ENCODE data around the gene PER1.

The PER1 gene

GRCh38 chr17:8100763-8101162 is 51.4 kb downstream of the PER1 start:
- no peak for DNase-seq (ENCODE audit: low read depth in 1 of 2, low spot score in 1 of 2)

- no peak for DNase-seq (ENCODE audit: low read depth in 1 of 2, low spot score in 1 of 2)
Measured at GRCh38 chr17:8100111-8100510, 52.1 kb downstream of the PER1 start.

GRCh38 chr17:8096541-8096940 is 55.7 kb downstream of the PER1 start:
- no peak for DNase-seq (ENCODE audit: low read depth in 1 of 2, low spot score in 1 of 2)

GRCh38 chr17:8095361-8095760 is 56.8 kb downstream of the PER1 start:
- no peak for DNase-seq (ENCODE audit: low read depth in 1 of 2, low spot score in 1 of 2)

- no peak for DNase-seq (ENCODE audit: low read depth in 1 of 2, low spot score in 1 of 2)
Measured at GRCh38 chr17:8091033-8091687, 61.0 kb downstream of the PER1 start.
